Raji (cell line): ENCODE data around the gene CIBAR2.

Experiments used
- POLR2A ChIP-seq: IDR thresholded peaks from 2 replicates; pipeline ENCODE4 v1.6.1; 2011; ENCODE audit warnings: low read depth, low read length, control low read depth; ENCODE audit not compliant: insufficient read depth

The CIBAR2 gene

DNA sequence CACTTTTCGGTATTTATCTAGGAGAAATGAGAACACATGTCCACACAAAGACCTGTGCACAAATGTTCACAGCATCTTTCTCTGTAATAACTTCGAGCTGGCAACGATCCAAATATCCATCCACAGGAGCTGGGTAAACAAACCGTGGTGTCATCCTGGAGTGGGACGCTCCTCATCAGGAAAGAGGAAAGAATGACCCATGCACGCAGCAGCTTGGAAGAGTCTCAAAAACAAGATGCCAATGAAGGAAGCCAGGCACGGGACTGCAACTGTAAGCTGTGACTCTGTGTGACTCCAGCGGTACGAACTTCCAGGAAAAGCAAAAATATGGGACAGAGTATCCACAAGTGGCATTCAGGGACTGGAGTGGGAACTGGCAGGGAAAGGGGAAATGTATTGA, 36.7 kb upstream of the CIBAR2 start:
- no peak for TF ChIP-seq POLR2A

DNA sequence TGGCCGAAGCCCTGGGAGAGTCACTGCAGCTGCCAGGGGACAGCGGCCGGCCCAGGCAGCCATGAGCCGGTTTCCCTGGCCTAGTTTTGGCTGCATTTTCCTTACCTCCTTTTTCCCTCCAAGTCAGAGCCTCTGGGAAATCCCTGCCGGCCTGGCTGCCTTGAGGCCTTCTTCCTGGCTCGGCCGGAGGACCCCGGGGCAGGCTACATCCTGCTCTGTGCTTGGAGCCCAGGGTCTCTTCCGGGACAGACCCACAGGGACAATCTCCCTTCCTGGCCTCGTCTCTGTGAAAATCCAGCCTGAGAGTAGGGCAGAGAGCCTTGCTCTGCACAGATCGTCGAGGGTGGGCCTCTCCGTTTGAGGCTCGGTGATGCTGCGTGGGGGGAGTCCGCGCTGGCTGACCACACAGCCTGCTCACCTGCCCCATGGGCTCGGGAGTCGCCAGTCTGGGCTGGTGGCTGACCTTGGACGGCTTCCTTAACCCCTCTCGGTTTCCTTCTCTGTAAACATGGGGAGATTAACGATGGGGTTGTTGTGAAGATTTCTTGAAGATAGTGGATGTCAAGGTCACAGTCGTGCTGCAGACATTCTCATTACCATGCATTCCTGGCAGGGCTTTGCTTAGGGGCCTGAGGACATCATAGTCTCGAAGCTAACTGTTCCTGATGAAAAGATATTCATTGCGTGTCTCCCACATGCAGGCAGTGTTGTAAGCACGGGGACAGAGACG, 34.8 kb upstream of the CIBAR2 start:
- no peak for TF ChIP-seq POLR2A

GRCh38 chr16:85146532-85146797, 34.2 kb upstream of the CIBAR2 start:
- TF ChIP-seq POLR2A = no peak

- no peak for TF ChIP-seq POLR2A
Measured at GRCh38 chr16:85145734-85146531, 33.7 kb upstream of the CIBAR2 start.

DNA sequence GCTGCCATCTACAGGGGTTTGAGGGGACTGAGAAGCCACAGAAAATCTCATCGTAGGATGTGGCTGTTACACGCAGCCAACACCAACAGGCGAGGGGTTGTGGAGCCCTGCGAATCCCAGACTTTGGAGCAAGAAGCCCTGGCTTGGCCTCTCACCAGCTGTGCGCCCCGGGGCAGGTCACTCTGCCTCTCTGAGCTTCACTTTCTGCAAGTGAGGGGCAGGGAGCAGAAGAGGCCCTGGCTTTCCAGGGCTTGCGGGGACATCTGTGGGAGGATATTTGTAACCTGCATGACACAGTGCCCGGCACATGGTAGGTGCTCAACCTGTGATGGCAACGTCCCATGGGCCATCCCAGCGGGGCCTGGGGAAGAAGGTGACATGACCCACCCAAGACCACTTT, 32.9 kb upstream of the CIBAR2 start:
- TF ChIP-seq POLR2A = no peak

GRCh38 chr16:85144026-85144915, 32.0 kb upstream of the CIBAR2 start:
- TF ChIP-seq POLR2A = no peak

- TF ChIP-seq POLR2A = no peak
Measured at GRCh38 chr16:85142771-85143211, 30.5 kb upstream of the CIBAR2 start.

- TF ChIP-seq POLR2A = no peak
Measured at GRCh38 chr16:85142129-85142513, 29.8 kb upstream of the CIBAR2 start.

- TF ChIP-seq POLR2A = no peak
Measured at GRCh38 chr16:85141491-85142128, 29.3 kb upstream of the CIBAR2 start.

DNA sequence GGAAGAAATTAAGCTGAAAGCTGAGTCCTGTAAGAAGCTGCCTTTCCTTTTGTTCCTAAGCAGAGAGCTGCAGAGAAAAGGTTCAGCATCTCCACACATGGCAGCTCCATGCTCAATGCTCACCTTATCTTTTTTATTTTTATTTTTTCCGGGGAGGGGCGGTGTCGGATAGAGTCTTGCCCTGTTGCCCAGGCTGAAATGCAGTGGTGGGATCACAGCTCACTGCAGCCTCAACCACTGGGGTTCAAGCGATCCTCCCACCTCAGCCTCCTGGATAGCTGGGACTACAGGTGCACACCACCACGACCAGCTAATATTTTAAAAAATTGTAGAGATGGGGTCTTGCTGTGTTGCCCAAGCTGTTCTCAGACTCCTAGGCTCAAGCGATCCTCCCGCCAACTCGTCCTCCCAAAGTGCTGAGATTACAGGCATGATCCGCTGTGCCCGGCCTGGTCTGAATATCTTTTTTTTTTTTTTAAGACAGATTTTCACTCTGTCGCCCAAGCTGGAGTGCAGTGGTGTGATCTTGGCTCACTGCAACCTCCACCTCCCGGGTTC, 28.3 kb upstream of the CIBAR2 start:
- TF ChIP-seq POLR2A = no peak

- TF ChIP-seq POLR2A = no peak
Measured at GRCh38 chr16:85139881-85140339, 27.6 kb upstream of the CIBAR2 start.

DNA sequence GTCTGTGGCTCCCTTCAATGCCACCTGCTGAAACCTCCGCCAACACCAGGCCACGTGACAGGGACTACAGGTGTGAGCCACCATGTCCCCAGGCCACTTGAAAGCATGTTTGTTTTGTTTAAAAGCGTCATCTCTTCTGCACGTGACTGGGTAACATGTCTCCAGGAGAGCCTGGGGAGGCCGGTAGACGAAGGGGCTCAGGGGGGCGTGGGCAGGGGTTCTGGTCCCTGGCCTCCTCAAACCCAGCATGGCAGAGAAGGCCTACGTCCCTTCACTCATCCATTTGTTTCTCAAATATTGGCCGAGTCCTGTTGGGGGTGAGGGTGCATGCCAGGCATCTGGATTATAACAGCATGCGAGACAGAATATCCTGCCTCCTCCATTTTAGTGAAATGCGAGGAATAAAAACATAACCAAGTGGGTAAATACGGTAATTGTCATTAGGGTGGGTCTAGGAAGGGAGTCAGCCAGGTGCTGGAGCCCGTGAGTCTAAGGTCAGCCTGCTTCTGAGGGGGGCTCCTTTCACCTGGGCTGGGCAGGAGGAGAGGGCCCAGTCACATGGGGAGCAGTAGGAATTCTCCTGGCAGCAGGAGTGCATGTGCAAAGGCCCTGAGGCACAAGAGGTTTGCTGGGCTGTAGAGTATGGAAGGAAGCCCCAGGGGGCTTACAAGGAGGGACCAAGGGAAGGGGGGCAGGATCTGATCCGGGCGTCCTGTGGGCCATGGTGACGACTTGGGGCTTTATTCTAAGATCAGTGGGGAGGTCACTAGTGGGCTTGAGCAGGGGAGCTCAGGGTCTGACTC, 26.8 kb upstream of the CIBAR2 start:
- TF ChIP-seq POLR2A = no peak

- TF ChIP-seq POLR2A = no peak
Measured at GRCh38 chr16:85138073-85138824, 26.0 kb upstream of the CIBAR2 start.
